ENCODE measurements around the gene C3orf22.
"Not testable (repeated sequence)": the region's sequence is repeated elsewhere in the genome, so short reads cannot be mapped to it uniquely, and the experiment has no call there.

C3orf22 gene

GRCh38 chr3:126558336-126559071 lies at the start of gene C3orf22:
TSS of gene C3orf22 (minus strand) at chr3:126558932. CDS start at chr3:126553390, 5,542 bp downstream.
- DNase-seq (ENCODE audit: low spot score): no peak

DNA sequence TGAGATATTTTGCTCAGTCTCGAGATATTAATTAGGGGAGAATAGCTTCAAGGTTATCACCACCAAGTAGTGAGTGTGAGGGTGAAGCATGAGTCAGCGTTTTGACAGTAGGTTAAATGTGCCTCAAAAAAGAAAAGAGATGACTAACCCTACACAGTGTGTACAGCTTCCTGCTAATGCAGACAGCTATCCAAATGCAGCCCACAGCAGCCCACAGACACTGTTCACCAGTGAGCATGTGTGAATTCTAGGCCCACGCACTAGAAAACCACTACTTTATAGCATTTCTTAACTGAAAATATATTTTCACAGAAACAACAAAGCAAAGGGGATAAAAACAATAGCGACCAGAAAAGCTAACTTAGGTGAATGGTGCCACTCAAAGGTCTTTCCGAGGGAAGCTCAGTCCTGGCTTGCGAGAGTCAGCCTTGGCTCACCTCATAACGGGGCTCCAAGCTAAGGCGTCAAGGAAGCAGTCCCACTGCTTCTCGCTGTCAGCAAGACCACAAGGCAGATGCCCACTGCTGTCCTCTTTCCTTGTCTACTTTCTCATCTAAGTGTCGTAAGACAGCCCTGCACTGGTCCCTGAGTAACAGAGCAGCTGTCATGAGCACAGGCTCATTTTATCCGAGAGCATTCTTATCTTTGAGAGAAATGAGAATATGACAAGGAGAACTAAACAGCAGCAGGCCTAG lies 48.6 kb upstream of the C3orf22 start:
- DNase-seq (ENCODE audit: low spot score): no peak

- no peak for DNase-seq (ENCODE audit: low spot score)
Measured at GRCh38 chr3:126606001-126606400, 47.3 kb upstream of the C3orf22 start.

- no peak for DNase-seq (ENCODE audit: low spot score)
Measured at GRCh38 chr3:126604691-126605090, 46.0 kb upstream of the C3orf22 start.

DNA sequence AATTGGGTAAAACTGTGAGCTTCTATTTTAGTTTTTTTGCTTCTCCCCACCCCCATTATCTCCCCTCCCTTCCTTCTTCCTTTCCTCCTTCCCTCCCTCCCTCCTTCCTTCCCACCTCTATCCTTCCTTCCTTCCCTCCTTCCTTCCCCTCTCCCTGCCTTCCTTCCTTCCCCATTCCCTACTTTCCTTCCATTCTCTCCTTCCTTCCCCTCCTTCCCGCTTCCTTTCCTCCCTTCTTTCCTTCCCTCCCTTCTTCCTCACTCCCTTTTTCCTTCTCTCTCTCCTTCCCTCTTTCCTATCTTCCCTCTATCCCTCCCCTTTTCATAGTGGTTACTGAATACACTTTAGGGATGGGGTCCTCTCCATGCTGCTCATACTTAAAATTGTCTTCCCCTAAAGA lies 40.4 kb upstream of the C3orf22 start:
- DNase-seq (ENCODE audit: low spot score): no peak

GRCh38 chr3:126595479-126595878 lies 36.7 kb upstream of the C3orf22 start:
- not testable (repeated sequence) for DNase-seq (ENCODE audit: low spot score)

GRCh38 chr3:126591515-126591914 lies 32.8 kb upstream of the C3orf22 start:
- not testable (repeated sequence) for DNase-seq (ENCODE audit: low spot score)

DNA sequence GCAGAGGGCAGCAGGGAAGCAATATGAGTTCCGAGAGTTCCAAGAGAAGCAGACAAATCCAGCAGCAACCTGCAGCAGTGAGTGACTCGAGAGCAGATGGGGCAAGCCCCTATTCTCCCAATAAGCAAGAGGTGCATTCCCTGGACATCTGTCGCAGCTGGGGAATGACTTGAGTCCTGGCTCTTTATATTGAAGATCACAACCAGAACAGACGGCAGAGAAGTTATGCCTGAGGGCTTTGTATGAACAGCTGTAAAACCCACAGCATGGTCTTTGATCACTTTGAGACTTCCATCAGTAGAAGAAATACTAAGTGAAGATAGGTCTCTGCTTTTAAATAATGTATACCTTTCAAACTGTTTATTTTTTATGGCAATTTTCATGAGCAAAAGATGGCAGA lies 23.6 kb upstream of the C3orf22 start:
- DNase-seq (ENCODE audit: low spot score): no peak

DNA sequence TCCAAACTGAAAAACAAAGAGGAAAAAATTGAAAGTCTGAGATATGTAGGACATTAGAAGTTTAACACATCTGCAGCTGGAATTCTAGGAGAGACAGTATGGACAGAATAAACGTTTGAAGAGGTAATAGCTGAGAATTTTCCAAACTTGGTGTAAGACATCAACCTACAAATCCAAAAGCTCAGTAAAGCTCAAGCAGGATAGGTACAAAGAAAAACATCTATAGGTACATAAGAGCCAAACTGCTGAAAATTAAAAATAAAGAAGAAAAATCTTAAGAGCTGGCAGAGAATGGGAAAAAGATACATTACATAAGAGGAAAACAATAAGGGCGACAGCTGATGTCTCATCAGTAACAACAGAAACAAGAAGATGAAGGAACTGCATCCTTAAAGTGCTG lies 22.8 kb upstream of the C3orf22 start:
- no peak for DNase-seq (ENCODE audit: low spot score)

GRCh38 chr3:126580746-126581145 lies 22.0 kb upstream of the C3orf22 start:
- no peak for DNase-seq (ENCODE audit: low spot score)

DNA sequence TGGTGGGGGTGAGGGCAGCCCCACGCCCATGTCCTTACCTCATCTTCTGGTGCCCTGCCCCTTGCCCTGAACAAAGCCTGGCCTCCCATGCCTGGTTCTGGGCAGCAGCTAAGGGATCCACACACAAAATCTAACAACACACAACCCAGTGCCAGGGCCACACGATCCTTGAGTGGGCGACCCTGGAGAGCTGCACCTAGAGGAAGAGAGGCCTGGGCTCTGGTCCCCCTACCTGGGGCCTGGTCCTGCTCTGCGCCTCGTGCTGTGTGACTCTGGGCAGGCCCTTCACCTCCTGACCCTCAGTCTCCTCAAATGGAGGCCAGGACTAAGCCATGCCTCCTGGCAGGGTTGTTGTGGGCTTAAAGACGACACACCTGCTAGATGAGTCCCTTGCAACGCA lies 20.0 kb upstream of the C3orf22 start:
- no peak for DNase-seq (ENCODE audit: low spot score)

DNA sequence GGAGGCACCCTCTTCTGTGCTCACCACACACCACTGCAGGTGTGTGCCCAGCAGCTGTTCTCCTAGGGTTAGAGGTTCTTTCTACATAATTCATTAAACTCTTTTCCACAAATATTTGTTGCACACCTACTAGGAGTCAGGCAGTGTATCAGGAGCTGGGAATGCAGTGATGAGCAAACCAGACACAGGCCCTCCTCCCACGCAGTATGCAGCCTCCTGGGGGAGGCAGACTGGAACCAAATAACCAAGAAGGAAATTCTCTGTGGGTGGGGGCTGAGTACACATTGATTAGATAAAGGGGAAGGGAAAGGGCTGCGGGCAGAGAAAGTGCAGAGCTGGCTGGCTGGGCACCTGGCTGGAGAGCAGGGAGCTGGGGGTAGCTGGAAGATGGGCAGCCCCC lies 18.5 kb upstream of the C3orf22 start:
- DNase-seq (ENCODE audit: low spot score): no peak

DNA sequence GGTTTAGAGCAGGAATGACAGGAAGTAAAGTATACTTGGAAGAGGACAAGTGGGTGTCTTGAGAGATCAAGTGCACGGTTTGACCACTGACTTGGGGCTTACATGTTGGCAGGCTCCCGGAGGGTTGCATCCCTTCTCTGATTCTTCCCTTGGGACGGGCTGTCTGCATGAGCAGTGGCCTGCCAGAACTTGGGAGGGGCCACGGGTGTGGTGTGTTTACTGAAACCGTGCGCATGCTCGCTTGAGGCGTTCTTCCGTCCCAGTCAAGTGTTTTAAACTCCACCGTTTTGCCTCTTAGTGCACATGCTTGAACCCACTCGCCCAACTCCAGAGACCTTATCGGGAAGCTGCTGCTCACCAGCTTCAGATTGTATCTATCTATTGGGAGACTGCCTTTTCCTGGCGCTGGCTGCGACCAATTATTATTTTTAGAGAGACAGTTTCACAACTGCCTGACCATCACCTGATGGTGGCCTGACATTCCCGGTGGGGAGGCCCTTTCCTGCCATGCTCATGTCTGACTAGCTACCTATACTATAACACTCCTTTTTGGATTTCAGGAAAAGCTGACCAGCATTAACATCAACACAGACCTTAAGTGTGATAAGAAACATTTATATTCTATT lies 14.9 kb upstream of the C3orf22 start:
- no peak for DNase-seq (ENCODE audit: low spot score)

DNA sequence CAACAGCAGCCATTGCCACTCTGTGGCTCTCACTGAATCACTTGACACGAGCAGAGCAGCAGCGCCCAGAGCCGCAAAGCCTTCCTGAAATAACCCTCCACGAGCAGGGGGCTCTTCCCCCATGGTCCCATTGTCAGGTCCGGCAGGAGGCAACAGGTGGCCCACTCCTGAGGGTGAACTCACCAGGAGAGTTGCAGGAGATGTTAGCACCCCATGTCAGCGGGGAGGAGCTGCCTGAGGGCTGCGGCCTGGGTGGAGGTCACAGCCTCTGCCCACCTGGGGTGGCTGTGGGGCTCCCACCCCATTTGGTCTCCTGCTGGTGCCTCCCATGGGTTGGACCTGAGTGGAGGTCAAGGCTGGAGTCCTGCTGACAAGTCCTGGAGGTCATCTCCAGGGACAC lies 12.3 kb upstream of the C3orf22 start:
- no peak for DNase-seq (ENCODE audit: low spot score)

GRCh38 chr3:126570103-126570541 lies 11.4 kb upstream of the C3orf22 start:
- DNase-seq (ENCODE audit: low spot score): no peak

- DNase-seq (ENCODE audit: low spot score): no peak
Measured at GRCh38 chr3:126569390-126569975, 10.8 kb upstream of the C3orf22 start.

- DNase-seq (ENCODE audit: low spot score): no peak
Measured at GRCh38 chr3:126568776-126569342, 10.1 kb upstream of the C3orf22 start.

- no peak for DNase-seq (ENCODE audit: low spot score)
Measured at GRCh38 chr3:126567696-126568438, 9.1 kb upstream of the C3orf22 start.

DNA sequence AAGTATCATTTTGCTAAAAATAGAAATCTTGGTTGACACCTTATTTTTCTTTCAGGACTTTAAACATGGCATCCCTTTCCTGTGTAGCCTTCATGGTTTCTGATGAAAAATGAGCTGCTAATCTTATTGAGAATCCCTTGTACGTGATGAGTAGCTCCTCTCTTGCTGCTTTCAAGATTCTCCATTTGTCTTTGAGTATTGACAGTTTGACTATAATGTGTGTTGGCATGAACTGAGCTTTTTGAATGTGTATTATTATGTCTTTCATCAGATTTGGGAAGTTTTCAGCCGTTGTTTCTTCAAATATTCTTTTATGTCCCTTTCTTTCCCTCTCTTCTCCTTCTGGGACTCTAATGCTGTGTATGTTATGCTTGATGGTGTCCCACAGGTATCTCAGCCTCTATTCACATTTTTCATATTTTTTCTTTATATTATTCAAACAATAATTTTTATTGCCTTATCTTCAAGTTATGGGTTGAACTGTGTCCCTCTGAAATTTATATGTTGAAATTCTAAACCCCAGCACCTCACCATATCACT lies 4.1 kb upstream of the C3orf22 start:
- no peak for DNase-seq (ENCODE audit: low spot score)

GRCh38 chr3:126557761-126558160 lies 971 bp downstream of the C3orf22 start:
- DNase-seq (ENCODE audit: low spot score): no peak

- DNase-seq (ENCODE audit: low spot score): no peak
Measured at GRCh38 chr3:126557415-126557745, 1.4 kb downstream of the C3orf22 start.
